ENCODE data around the gene LEF1.
"Not testable (repeated sequence)": the region's sequence is repeated elsewhere in the genome, so short reads cannot be mapped to it uniquely, and the experiment has no call there.

The LEF1 gene

DNA sequence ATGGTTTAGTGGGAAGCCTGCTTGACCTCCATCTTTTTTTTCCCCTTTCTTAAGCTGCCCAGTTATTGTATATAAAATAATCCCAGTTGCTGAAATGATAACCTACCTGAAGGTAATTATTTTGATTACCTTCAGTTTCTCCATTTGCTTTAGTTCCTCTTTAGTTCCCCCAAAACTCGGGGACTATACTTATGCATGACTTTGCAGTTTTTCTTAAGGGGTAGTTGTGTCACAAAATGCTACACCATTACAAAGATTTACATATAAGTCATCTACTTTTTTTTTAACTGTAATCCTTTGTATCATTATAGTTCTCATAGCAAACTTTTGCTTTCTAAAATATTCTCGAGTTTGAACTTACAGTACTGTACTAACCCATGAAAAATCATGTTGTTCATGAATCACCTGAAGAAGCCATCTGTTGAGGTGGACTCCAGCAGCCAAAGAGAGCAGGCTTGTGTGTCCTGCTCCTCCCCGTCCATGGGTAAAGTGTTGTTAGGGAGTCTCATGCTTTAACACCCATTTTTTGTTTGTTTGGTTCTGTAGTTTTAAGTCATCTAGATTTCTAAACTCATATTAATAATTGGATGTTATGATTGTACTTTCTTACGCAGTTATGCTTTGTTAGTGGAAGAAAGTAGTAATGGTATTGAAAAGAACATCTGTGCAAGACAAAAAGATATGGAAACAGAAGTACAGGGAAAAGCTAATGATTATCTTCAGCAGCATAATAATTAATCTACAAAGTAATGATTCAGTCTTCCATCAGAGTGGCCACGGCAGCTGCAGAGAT lies 144.5 kb downstream of the LEF1 start:
- no peaks in the 10 kb centered on the region for H3K4me1 ChIP-seq

DNA sequence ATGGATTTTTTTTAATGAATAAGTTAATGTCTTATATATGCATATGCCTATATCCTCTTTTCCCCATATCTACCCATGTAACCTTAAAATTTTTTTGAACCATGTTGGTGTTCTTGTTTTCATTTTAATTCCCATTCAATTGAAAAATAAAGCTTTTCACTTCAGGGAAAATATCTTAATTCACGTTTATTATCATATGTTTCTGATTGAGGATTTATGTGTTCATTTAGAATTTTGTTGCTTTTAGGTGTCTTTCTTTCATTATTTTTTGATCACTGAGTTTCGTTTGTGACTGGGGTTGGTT lies 149.9 kb downstream of the LEF1 start:
- peaks cover 21% of the 10 kb centered on the region for H3K36me3 ChIP-seq
- TF ChIP-seq, protein P1, sequence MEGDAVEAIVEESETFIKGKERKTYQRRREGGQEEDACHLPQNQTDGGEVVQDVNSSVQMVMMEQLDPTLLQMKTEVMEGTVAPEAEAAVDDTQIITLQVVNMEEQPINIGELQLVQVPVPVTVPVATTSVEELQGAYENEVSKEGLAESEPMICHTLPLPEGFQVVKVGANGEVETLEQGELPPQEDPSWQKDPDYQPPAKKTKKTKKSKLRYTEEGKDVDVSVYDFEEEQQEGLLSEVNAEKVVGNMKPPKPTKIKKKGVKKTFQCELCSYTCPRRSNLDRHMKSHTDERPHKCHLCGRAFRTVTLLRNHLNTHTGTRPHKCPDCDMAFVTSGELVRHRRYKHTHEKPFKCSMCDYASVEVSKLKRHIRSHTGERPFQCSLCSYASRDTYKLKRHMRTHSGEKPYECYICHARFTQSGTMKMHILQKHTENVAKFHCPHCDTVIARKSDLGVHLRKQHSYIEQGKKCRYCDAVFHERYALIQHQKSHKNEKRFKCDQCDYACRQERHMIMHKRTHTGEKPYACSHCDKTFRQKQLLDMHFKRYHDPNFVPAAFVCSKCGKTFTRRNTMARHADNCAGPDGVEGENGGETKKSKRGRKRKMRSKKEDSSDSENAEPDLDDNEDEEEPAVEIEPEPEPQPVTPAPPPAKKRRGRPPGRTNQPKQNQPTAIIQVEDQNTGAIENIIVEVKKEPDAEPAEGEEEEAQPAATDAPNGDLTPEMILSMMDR (IDR thresholded peaks at IDR 0.05; ENCODE audit: low read depth, low read length) = no peak
- no peaks in the 10 kb centered on the region for H3K4me1 ChIP-seq
- H3K9me3 ChIP-seq = no peaks in the 10 kb centered on the region
- no peaks in the 10 kb centered on the region for H3K27me3 ChIP-seq
- no peak overlapping the region for H3K4me3 ChIP-seq (ENCODE audit: low read depth, low read length)
- no peak for DNase-seq

More for the DNA sequence above, 144.5 kb downstream of the LEF1 start:
- no peak for DNase-seq
- H3K9me3 ChIP-seq = no peaks in the 10 kb centered on the region
- H3K27me3 ChIP-seq = no peaks in the 10 kb centered on the region
- H3K36me3 ChIP-seq = peaks cover 37% of the 10 kb centered on the region
- no peak overlapping the region for H3K4me3 ChIP-seq (ENCODE audit: low read depth, low read length)
- TF ChIP-seq, protein P1 (IDR thresholded peaks at IDR 0.05; ENCODE audit: low read depth, low read length) = no peak

DNA sequence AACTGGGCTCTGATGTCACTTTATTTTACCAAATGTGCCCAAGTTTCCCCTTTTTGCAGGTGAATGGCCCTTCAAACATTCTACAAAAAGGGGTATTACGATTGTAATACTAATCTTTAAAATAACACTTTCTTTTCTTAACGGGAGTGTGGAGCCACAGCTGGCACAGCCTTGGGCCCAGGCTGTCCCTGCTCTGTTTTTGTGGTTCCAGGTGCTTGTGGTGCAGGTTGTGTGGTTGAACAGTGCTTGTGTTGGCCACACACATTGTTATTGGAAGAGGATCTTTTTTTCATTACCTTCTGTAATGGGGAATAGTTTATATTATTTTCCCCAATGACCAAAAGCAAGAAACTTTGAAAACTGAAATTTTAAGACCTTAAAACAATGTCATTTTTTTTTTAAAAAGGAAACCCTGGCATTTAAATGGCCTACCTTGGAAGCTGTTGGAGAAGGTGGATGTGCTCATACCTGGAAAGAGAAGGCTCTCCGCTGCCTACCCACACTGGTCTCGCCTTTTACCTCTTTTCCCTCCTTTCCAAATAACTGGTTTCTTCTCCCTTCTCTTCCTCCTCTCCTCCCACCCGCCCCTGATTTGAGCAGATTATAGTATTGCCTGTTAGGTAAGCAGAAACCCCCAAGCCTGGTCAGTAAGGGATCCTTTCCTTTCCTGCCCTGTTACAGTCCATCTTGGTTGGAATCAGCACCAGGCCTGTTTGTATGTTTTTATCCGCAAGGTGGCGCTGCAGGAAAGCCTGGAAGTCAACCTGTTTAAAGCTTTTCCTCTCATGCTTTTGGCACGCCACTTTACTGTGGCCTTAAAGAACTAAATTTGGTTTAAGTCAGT lies 150.5 kb downstream of the LEF1 start:
- Histone ChIP-seq H3K4me1 (no peaks in the 10 kb centered on the region), H3K4me3 (ENCODE audit: low read depth, low read length) (no peak overlapping the region), H3K9me3 (no peaks in the 10 kb centered on the region), H3K27me3 (no peaks in the 10 kb centered on the region), H3K36me3 (peaks cover 16% of the 10 kb centered on the region)
- TF ChIP-seq, protein P1 (IDR thresholded peaks at IDR 0.05; ENCODE audit: low read depth, low read length) = peak; percentile 92
- peak; percentile 79 for DNase-seq

DNA sequence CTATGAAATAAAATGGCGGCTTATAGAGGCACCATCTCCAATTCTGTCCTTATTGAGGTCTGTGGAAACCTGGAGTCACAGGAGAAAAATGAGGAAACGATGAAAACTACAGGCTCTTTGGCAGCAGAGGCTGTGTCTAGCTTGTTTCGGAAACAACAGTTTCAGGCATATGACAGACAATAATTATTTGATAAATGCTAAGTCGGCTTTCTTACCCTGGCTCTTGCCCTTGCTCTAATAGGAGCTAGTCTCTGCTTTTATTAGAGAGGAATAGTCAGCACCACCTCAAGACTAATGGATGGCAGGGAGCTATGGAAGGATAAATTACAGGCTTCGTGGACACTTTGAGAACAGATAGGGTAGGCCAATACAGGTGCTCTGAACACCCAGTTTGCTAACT lies 154.8 kb downstream of the LEF1 start:
- no peak for DNase-seq
- H3K4me1 ChIP-seq = no peaks in the 10 kb centered on the region
- TF ChIP-seq, protein P1 (IDR thresholded peaks at IDR 0.05; ENCODE audit: low read depth, low read length) = no peak
- no peaks in the 10 kb centered on the region for H3K27me3 ChIP-seq
- H3K36me3 ChIP-seq = peaks cover 5% of the 10 kb centered on the region
- no peaks in the 10 kb centered on the region for H3K9me3 ChIP-seq
- no peak overlapping the region for H3K4me3 ChIP-seq (ENCODE audit: low read depth, low read length)

DNA sequence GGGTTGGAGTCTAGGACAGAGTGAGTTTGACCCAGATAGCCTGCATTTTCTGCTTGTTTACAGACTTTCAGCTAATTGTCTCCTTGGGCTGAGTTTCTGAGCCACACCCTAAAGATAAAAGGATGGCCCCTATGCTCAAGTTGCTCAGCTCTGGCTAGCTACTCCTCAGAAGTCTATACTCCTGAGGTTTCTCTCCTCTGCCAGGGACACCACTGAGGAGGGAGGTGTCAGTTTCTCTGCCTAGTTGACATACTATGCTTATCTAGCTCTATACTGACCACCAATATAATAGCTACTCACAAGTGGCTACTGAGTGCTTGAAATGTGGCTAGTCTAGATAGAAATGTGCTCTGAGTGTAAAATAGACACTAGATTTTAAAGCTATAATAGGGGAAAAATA lies 155.4 kb downstream of the LEF1 start:
- Histone ChIP-seq H3K9me3 (no peaks in the 10 kb centered on the region), H3K4me3 (ENCODE audit: low read depth, low read length) (no peak overlapping the region), H3K4me1 (no peaks in the 10 kb centered on the region), H3K36me3 (peaks cover 5% of the 10 kb centered on the region), H3K27me3 (no peaks in the 10 kb centered on the region)
- TF ChIP-seq, protein P1 (IDR thresholded peaks at IDR 0.05; ENCODE audit: low read depth, low read length) = no peak
- DNase-seq = no peak

DNA sequence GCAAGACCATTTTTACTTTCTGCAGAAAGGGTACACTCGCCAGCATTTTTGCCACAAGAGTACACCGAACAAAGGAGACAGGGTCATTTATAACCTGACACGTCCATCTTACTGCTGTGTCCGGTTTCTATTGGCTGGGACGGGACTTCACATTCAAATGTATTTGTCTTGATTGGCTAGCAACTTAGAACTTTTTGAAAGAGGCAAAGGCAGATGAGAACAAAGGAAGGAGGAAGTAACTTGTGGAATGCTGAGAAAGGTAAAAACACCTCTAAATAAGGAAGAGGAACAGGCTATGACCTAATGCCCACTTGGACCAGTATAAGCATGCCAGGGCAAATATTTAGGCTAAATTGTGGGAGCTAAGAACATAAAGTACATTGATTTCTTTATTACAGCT lies 156.3 kb downstream of the LEF1 start:
- not testable (repeated sequence) for DNase-seq; H3K9me3 ChIP-seq; H3K4me1 ChIP-seq; H3K27me3 ChIP-seq; H3K36me3 ChIP-seq; H3K4me3 ChIP-seq (ENCODE audit: low read depth, low read length)

All from BE2C (cell line).